ENCODE results near the gene PALMD. TPM values are rescaled to one million over a fixed set of nuclear protein-coding genes. Genes with fewer than 3 reads are reported as not detected.

Gene PALMD, protein sequence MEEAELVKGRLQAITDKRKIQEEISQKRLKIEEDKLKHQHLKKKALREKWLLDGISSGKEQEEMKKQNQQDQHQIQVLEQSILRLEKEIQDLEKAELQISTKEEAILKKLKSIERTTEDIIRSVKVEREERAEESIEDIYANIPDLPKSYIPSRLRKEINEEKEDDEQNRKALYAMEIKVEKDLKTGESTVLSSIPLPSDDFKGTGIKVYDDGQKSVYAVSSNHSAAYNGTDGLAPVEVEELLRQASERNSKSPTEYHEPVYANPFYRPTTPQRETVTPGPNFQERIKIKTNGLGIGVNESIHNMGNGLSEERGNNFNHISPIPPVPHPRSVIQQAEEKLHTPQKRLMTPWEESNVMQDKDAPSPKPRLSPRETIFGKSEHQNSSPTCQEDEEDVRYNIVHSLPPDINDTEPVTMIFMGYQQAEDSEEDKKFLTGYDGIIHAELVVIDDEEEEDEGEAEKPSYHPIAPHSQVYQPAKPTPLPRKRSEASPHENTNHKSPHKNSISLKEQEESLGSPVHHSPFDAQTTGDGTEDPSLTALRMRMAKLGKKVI
- 30.4 TPM for total RNA-seq

GRCh38 chr1:99645699-99646531 lies at the start of gene PALMD:
TSS of gene PALMD (plus strand) at chr1:99646113. CDS start at chr1:99646318, 205 bp downstream.
- DNase-seq: no peak

- no peak for DNase-seq
These were observed 47.0 kb upstream of the PALMD start for GRCh38 chr1:99598738-99599411.

GRCh38 chr1:99599678-99600175 lies 46.2 kb upstream of the PALMD start:
- DNase-seq: no peak

DNA sequence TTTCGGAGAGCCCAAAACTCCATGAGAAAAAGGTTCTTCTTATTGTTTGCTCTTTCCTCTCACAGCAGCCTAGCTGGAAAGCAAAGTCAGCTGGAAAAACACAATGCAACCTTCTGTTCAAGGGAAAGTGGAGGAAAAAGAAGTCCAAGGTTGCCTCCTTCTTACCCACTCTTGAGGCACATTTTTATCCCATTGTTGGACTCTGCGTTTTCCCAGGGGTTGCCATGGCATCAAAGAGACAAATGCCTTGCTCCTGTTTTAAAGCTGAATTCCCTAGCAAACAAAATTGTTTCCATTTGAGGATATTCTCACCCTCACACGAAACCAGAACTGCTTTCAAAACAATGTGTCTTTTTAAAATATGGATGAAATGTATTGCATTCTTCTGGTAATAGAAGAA lies 45.1 kb upstream of the PALMD start:
- DNase-seq: no peak

DNA sequence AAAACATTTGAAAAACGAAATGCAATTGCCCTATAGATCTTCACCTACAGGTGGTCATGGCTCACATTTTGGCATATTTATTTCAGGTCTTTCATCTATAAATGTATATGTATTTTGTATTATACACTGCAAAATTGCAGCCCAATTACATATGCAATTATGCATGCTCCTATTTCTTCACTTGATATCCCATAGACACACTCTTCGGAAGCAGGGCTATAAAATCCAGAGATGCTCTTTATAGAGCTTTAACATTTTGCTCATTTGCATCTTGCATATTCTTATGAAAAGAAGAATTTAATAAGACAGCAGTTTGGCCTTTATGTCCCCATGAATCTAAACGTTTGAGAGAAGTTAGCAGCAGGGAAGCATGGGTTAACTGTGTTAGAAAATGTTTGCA lies 44.7 kb upstream of the PALMD start:
- no peak for DNase-seq

- DNase-seq: no peak
These were observed 44.1 kb upstream of the PALMD start for GRCh38 chr1:99601709-99602403.

DNA sequence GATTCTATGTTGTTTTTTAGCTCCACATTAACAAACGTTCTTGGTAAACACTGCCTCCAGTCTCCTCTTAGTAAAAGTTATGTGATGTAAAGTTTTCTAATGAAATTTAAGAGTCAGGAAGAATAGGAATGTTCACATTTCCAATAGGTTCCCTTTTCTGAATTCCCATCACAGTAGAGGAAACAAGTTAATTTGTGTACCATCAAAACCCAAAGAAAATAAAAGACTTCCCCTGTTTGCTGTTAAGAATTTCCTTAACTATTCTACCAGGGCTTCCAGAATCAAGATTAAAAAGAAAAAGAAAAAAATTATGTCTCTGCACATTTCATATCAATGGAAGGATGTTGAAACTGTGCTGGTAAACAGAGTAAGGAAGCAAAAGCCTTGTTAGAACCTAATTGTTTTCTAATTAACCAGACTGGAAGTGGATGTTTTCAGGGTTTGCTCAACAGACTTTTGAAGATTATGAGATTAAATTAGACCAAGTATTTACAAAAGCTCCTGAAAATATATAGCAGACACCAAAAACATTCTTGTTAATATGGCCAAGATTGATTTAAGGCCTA lies 43.4 kb upstream of the PALMD start:
- no peak for DNase-seq

DNA sequence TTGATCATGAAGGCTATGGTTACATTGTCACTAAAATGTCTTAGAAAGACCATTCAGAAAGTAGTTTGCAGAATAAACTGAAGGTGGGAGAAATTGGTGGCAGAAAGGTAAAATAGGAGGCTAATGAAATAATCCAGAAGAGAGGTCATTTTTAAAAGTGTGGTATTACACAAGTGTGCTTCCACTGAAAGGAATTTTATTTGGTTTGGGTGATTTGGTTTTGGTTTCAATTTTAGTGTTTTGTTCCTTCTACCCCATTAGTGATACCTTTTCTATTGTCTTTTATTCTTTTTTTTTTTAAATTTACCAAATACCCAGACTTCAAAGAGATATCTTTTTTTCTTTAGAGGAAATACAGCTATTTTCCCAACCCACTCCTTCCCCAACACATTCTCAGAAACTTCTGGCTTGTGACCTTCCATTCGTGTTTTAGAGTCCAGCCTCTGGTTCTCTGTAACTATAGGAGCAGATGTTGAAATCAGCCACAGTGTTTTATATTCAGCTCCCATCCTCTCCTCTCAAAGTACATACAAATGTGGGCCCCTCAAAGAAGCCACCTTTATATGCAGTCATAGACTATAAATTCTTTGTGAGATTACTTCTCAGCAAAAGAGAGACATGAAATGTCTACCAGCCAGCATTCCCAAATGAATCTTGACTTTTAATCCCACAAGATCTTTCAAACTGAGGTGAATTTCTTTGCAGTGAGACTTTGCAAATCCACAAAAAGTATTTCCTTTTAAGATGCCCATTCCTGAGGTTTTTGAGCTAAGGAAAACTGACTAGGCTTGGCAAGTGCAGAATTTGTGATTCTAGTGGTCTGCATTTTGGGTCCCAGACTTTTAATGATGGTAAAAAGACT lies 42.0 kb upstream of the PALMD start:
- no peak for DNase-seq

DNA sequence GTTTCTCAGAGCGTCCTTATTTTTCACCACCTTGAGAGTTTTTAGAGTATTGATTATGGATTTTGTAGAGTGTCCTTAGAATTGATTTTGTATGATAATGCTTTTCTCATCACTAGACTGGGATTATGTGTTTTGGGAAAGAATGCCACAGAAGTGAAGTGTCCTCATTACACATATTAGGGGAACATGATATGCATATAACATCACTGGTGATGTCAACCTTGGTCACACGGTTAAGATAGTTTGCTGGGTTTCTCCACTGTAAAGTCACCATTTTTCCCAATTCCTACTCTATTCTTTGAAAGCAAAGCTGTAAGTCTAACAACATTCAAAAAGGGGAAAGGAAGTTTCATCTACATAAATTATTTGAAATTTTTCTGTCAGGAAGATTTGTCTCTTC lies 39.6 kb upstream of the PALMD start:
- DNase-seq: no peak

DNA sequence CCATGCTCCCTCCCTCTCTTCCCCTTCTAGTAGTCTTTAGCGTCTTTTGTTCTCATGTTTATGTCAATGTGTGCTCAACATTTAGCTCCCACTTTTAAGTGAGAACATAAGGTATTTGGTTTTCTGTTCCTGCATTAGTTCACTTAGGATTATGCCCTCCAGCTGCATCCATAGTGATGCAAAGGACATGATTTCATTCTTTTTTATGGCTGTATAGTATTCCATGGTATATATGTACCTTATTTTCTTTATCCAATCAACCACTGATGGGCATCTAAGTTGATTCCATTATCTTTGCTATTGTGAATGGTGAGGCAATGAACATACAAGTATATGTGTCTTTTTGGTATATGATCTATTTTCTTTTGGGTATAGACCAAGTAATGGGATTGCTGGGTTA lies 38.3 kb upstream of the PALMD start:
- no peak for DNase-seq

GRCh38 chr1:99608058-99608457 lies 37.9 kb upstream of the PALMD start:
- DNase-seq: no peak

- DNase-seq: no peak
These were observed 32.2 kb upstream of the PALMD start for GRCh38 chr1:99613716-99614115.

DNA sequence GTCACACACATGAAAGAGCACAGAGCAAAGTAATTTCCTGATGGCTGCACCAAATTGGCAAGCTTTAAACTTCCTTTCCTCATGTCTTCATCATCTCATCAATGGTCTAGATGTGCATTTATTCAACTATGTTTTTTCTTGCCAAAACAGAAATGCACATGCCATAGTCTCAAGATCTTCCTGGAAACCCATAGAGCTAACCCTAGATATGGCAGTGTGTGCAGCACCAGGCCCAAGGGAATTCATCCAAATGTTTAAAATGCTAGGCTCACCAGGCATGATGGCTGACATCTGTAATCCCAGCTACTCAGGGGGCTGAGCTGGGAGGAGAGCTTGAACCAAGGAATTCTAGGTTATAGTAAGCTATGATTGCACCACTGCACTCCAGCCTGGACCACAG lies 31.2 kb upstream of the PALMD start:
- DNase-seq: no peak

DNA sequence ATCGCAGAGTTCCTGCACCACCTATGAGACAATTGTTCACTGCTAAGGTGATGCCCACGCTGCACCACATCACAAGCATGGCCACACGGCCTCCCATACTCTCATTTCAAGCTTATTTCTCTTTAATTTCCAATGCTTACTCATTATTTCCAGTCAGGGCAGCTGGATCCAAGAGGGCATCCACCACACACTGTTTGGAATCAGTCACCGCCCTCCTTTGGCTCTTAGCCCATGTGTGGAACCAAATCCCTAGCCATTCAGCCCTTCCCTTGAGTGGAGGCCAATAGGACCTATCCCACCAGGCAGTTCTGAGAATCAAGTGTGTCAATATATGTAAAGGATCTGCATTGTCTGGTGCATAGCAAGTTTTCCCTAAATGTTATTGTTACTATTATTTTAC lies 26.3 kb upstream of the PALMD start:
- DNase-seq: no peak

DNA sequence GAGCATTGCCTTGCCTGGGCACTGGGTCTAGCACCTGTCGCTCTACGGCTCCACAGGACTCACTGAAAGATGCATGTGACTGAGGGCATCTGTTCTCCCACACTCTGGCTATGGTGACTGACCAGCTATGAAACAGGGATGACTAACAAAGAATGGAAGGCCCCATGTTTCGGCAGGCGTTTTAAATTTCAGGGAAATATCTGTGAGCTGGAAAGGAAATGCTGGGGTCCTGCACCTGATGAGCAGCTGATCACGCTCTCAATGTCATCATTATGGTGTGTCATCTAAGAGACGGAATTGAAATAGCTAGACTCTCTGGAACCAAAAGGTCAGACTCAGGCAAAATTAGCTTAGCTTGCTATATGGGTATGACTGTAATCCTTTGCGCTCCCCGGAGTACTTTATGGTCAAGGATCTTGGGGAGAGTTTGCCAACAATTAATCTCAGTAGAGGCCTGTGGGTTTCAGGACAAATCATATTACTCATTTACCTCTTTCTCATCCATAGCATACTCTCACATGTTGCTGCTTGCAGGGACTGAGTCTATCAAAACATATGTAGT lies 24.5 kb upstream of the PALMD start:
- no peak for DNase-seq

GRCh38 chr1:99622702-99623347 lies 23.1 kb upstream of the PALMD start:
- no peak for DNase-seq

DNA sequence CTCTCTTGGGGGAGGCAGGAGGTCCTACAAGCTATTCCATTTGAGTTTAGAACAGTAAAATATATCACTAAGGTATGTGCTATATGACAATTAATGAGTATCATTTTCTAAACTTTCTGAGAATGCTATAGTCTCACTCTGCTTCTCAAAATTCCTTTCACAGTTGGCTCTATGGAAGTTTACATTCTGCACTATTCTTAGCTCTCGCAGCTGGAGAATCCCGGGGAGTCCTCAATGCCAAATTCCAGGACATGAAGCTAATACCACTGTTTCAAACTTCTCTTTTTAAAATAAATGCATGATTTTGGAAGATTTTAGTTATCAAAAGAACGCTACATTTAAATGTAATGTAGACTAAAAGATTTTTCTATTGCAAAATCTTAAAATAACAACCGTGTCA lies 22.4 kb upstream of the PALMD start:
- no peak for DNase-seq

DNA sequence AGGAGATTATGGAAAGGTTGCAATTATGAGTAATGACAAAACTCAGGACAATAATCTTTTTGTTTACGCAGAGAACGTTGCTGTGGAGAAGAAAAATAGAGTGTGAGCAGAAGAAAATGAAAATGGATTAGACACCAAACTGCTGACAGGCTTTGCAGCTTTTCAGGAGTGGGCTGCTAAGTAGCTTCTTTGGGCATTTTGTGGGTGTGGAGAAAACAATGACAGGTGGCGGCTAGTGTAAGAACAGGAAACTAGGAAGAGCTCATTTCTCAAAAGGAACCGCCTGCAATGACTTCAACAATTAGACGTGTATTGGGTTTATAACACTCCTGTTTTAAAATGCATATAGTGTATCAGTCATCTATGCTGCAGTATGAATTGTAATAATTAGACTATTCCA lies 18.3 kb upstream of the PALMD start:
- DNase-seq: no peak

- DNase-seq: no peak
These were observed 16.7 kb upstream of the PALMD start for GRCh38 chr1:99629164-99629563.
